Stromal cell of bone marrow (primary cell): ENCODE measurements around the gene SELP.

Experiments
- DNase-seq: peaks from one replicate; pipeline ENCODE4 v3.0.0-alpha.2; 2012; ENCODE audit warnings: low read depth

Gene SELP

GRCh38 chr1:169620565-169620964 lies 9.4 kb downstream of the SELP start:
- no peak for DNase-seq

DNA sequence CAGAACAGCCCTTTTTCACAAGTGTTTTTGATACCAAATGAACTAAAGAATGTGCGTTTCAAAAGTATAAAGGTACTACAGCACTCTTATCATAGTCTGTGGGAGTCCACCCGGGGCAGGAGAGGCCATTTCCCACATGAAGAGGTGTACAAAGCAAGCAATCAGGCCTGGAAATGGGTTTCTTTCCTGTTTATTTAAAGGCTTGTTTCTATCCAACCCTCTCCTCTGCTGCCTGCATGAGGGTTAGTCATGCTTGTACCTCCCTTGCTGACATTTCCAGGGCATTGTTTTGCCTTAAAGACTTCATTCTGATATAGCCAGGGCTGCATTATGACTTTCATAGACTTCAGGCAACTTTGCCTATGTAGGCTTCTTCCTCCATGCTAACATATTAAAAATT lies 11.6 kb downstream of the SELP start:
- DNase-seq, result no peak

DNA sequence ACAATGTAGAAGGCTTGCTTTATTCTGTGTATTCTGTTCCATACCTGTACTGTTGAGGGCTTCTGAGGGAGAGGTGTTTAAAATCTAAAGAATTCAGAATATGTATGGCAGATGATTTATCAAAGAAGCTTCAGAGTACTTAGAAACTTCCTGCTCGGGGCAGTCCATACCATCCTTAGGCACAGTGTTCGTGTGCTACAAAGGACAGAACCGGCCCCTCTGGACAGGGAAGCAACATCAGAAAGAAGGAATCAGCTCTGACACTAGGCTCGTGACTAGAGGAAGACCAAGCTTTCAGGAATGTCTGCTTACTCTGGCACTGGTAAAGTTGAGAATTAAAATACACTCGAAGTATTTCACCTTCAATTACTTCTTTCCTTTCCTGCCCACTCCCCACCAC lies 14.1 kb downstream of the SELP start:
- DNase-seq, result no peak

DNA sequence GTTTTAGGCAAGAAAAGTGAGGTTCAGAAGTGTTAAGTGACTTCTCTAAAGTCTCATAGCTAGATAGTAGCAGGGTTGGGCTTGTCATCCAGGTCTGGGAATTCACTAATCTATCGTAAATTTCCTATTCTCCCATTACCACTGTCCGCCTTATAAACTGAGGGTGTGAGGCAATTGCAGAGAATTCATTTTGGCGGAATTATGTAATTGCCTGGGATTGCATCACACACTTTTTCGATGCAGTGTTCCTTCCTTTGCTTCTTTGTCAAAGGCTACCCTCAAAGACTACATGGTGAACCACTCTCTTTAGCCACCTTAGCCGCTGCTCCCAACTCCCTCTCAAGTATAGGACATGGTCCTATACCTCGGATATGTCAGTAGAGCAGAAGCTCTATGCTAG lies 19.1 kb downstream of the SELP start:
- DNase-seq, result no peak

- no peak for DNase-seq
These were observed 19.8 kb downstream of the SELP start for GRCh38 chr1:169610108-169610507.

DNA sequence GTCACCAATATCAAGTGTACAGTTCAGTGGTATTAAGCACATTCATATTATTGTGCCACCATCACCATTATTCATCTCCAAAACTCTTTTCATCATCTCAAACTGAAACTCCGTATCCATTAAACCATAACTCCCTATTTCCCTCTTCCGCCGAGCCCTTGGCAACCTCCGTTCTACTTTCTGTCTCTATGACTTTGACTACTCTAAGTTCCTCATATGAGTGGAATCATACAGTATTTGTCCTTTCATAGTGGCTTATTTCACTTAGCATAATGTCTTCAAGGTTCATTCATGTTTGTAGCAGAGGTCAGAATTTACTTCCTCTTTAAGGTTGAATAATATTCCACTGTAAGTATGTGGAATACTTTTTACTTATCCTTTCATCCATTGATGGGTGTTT lies 21.7 kb downstream of the SELP start:
- DNase-seq, result no peak

DNA sequence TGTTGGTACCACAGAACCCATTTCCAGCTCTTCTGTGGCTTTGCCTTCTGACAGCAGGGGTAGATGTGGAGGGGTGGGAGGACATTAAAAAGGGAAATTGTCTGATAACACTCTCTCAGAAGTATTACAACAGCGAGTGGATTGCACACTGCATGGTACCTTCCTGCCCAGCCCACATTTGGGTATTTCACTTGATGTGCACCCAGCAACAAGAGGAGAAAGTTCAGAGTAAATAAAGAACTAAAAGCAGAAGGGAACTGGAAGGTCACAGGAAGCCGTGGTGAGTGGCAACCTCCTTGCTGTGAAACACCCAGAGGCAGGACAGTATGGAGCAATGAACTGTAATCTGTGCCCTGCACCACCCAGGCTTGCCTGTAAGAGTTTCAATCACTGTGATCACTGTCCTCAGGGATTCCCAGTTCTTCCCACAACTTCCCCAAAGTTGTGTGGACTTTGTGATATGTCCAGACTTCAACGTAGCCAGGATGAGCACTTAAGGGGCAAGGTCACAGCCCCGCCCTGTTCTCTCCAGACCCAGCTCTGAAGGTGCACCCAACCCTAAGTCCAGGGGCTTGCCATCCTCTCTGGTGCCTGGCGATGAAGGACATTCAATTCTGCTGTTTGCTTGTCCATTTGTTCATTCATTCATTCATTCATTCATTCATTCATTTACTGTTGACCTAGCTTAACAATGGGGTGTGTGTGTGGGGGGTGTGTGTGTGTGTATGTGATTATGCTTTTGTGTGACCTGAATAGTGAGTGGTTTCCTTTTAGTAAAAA lies 25.0 kb downstream of the SELP start:
- DNase-seq, result no peak

DNA sequence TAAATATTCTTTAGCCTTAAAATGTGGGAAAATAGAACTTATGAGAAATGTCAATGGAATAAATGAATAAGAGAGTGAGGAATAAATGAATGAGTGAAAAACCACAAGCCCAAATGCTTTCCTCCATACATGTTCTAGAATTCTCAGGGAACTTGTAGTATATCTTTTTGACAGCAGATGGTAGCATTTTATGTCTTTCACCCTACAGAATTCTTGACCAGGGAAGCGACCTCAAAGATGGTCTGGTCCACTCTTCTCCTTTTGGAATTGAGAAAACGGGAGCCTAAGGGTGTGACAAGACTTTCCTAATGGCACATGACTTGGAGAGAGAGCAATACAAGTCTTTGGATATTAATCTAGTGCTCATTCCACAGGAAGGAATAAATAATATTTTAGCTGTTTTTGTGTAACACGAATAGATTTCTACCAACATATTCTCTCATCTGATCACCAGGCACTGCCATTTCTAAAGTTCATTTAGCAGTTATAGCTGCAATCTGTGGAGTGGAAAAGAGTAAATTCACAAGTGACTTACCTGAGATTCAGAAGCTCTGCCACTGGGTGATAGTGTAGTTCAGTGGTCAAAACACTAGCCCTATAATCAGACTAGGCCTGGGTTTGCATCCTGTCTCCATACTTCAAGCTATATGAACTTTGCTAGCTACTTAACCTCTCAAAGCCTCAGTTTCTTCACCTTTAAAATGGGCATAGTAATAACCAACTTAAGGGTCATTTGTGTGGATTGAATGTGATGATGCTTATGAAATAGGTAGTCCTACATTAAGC lies 28.6 kb downstream of the SELP start:
- no peak for DNase-seq

GRCh38 chr1:169595764-169596711 lies 33.9 kb downstream of the SELP start:
- DNase-seq, result no peak

DNA sequence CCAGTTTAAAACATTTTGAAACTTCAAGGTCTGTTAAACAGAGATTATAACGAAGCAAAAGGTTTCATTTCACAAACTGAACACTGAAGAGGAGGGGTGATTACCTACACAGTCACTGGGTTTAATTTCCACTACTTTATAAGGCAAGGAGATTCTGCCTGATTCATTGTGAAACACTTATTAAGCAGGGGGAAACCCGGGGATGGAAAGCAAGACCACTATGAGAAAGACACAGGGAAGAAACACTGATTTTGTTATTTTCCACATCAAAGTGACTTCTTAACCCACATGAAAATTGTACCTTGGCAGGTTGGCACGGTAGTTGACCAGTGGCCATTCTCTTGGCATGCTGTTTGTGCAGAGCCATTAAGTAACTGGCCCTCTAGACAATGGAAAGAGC lies 35.5 kb downstream of the SELP start:
- DNase-seq, result no peak

- DNase-seq, result no peak
These were observed 39.0 kb downstream of the SELP start for GRCh38 chr1:169590932-169591331.

- DNase-seq, result no peak
These were observed 41.0 kb downstream of the SELP start for GRCh38 chr1:169588785-169589485.

DNA sequence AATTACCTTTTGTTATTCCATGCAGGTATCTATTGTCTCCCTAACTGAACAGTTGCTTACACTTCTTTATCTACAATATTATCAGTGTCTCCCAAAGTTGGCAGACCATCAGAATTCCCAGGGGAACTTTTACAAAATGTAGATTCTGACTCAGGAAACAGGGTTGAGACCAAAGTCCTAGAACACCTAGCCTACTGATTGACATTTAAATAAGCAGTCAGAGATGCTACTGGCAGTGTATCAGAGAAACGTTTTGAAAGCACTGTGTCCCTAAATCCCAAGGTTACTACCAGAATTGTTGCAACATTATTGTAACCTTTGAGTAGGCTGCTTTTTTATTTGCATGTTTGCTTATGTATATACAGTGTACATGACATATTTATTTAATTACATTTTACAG lies 41.8 kb downstream of the SELP start:
- DNase-seq, result no peak

GRCh38 chr1:169586395-169587255 lies 43.3 kb downstream of the SELP start, which contains the start of gene F5:
TSS of gene F5 (minus strand) at chr1:169586481. CDS start at chr1:169586386, 95 bp downstream.
- peak; percentile 25 for DNase-seq

- DNase-seq, result no peak
These were observed 43.9 kb downstream of the SELP start for GRCh38 chr1:169586067-169586394.

- DNase-seq, result no peak
These were observed 44.7 kb downstream of the SELP start for GRCh38 chr1:169585181-169585580.

DNA sequence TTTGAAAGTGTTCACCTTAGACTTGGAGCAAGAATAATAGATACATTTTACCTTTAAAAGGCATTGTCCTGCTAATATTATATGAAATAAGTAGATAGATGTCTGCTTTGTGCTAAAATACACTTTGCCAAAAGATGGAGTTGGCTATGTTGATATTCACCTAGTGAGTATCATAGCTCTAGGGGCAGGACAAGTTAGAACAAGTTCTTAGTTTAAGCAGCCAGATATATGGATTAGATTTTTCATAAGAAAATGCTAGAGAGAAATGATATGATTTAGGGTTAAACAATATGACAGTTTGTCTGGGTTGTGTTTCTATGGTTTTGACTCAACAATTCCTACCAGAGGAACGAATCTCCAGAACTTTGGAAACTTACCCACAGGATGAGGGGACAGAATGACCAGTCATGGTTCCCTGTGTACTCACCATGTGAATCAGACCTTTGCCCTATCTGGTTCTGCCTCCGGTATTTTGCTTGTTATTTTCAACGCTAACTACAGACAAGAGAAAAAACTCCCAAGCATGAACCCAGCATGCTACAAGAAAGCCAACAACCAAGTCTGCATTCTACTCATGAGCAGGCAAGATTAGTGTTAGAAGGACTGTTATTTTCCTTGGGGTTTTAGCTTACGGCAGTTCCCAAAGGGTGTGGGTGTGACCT lies 45.3 kb downstream of the SELP start:
- DNase-seq, result no peak

DNA sequence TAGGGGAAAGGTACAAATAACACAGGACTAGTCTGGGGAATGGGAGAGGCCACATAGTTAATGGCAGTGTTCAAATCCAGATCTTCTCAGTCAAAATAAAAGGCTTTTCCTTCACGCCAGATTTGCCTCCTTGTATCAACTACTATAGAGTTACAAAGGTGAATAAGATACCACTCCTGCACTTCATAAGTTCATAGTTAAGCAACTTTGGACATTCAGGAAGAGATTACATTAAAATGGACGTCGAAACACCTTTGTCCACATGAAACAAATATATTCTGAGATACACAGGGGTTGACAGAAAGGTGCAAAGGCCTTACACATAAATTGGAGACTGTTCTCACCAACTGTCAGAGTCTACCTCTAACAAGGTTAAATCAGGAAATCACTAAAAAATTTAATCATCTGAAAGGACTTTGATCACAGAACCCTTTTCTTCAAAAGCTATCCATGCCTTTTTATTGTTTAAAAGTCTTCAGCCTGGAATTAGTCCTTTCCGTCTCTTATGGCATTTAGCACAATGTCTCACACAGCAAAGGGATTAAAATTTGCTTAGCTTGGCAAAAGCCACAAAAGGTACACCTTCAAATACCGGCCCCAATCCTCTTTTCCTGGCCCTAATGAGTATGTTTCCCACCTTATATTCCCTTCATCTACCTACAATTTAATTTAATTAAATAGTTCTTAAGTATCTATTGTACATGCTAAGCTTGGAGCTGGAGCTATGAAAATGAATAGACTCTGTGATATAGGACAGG lies 51.8 kb downstream of the SELP start:
- DNase-seq, result no peak

- DNase-seq, result no peak
These were observed 53.0 kb downstream of the SELP start for GRCh38 chr1:169576935-169577331.
